Dedifferentiated amniotic fluid mesenchymal stem cell (primary cell): ENCODE data around the gene QRICH1.

Source experiments
- DNase-seq: peaks from one replicate; pipeline ENCODE4 v3.0.0-alpha.2; 2016; ENCODE audit errors: extremely low spot score

Gene QRICH1

GRCh38 chr3:49093853-49094767, at the start of gene QRICH1:
Gene QRICH1, minus strand, starts transcription at chr3:49094071. Its CDS starts 17,054 bp downstream, at chr3:49077017.
- DNase-seq: peak; percentile 99

- no peak for DNase-seq
Observed at GRCh38 chr3:49140080-49140479, 46.2 kb upstream of the QRICH1 start.

DNA sequence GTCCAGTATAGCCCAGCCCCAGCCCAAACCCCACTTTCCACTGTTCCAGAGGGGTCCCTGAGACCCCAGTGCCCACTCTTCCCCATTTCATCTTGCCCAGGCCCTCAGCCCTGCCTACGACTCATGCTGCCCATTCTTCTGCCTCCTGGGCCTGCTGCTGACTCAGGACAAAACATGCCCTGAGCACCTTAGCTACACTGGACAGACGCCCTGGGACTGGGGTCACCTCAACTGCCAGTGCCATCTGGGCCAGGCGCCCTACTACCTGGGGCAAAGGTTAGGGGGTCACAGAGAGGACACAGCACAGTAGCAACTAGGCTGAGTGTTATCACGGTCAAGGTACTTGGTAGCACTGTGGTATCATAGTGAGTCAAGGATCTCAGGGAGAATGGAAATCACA, 41.6 kb upstream of the QRICH1 start:
- DNase-seq: no peak

- DNase-seq: no peak
Observed at GRCh38 chr3:49134471-49135265, 40.8 kb upstream of the QRICH1 start.

DNA sequence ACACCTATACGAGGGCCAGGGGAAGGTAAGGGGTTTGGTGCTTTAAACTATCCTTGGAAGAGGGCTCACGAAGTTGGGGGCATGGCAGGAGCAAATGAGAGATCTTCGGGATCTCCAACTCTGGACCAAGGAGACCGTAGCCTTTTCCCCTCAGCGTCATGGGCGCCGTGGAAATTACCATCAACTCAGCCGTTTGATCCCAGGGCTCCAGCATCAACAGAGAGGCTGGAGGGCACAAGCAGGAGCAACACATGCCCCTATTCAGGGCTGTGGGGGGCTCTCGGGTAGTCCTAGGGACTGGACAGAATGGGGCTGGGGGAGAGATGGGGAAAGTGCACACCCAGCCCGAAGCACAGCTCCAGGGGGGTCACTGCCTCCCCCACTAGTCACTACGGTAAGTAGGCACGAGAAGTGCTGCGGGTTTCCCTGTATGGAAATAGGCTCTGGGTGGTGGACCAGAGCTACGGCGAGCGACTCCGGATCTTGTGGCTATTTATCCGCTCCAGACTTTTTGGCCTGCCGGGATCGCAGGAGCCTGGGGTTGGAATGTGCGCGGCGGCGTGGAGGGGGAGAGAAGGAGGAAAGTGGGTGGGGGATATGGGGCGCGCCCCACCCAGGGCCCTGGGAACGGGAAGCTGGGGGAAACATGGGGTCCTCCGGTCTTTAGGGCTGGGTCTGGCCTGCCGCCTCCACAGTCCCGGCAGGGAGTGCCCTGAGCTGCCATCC, 39.5 kb upstream of the QRICH1 start:
- DNase-seq: peak; percentile 89

GRCh38 chr3:49132437-49133225, 38.8 kb upstream of the QRICH1 start, which contains the start of gene LAMB2:
Gene LAMB2, minus strand, starts transcription at chr3:49133050. Its CDS starts 183 bp downstream, at chr3:49132867.
- DNase-seq: peak; percentile 81

DNA sequence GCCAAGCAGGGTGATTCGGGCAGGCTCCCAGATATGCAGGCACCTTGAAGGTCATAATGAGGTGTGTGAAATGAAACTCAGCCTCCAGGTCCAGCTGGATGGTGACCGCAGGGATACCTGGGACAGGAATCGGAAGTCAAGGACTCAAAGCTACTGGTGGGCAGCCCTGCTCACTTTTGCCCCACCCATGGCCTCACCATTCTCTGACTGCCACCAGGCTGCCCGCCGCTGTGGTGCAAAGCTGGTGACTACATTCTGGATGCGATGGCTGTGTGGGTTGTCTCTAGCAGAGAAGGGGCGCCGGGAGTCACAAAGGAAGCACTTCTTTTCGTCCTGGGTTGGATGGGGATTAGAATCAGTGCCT, 38.2 kb upstream of the QRICH1 start:
- DNase-seq: no peak

DNA sequence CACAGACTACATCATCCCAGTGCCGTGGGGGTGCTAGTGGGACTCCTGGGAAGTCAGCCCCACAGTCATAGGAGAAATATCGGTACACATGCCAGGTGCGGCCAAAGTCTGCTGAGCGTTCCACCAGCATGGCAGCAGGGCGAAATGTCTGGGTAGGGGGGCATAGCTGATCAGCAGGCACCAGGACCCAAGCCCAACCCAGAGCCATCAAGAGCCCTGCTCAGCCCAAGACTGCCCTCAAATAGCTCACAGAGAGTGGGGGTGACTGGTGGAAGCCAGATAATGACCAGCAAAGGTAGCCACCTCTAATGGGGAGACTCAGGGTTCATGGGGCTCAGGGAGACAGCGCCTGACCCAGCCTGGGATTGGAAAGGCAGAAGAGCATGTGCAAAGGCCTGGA, 37.7 kb upstream of the QRICH1 start:
- no peak for DNase-seq

DNA sequence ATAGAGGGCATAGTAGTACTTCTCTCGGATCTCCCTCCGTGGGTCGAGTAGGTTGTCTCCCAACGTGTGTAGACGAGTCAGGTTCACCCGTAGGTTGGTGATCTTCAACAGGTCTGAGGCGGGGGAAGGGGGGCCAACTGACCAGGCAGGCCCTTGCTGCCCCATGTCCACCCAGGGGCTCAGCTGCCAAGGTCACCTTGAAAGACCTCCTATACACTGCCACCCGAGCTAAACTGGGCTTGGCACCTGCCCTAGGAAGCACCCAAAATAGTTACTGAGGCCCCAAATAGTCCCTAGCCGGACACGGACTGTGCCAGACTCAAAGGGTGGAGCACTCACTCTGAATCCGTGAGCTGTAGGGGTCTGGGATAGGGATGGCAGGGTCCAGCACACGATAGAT, 37.2 kb upstream of the QRICH1 start:
- no peak for DNase-seq

GRCh38 chr3:49124991-49125670, 31.3 kb upstream of the QRICH1 start:
- DNase-seq: no peak

DNA sequence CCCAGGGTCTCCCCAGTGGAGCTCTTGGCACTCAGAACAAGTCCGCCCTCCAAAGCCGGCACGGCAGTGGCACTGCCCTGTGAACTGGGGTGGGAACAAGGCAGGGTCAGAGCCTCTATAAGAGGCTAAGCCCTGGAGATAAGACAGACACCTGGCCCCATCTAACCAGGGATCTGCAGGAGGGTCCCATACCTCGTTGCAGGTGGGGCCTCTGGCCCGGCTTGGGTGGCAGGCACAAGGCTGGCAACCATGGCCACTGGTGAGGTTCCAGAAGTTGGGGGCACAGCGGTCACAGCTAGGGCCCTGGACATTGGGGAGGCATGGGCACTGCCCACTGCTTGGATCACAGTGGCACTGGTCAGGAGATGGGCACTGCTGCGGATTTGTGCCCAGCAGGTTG, 30.3 kb upstream of the QRICH1 start:
- no peak for DNase-seq

DNA sequence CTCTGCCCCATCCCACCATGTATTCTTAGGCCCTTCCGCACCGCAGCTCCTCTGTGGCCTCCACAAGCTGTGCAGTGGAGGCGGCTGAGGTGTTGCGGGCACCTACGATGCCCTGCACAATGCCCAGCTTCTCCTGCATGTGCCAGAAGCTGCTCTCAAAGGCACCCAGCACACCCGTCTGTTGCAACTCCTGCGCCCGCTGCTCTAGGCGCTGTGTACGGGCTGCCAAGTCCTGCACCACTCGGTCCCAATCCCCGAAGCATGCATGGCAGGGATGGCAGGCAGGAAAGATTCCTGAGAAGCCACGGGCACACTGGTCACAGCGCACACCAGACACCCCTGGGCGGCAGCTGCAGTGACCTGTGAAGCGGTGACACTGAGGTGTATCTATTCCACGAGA, 29.8 kb upstream of the QRICH1 start:
- no peak for DNase-seq

DNA sequence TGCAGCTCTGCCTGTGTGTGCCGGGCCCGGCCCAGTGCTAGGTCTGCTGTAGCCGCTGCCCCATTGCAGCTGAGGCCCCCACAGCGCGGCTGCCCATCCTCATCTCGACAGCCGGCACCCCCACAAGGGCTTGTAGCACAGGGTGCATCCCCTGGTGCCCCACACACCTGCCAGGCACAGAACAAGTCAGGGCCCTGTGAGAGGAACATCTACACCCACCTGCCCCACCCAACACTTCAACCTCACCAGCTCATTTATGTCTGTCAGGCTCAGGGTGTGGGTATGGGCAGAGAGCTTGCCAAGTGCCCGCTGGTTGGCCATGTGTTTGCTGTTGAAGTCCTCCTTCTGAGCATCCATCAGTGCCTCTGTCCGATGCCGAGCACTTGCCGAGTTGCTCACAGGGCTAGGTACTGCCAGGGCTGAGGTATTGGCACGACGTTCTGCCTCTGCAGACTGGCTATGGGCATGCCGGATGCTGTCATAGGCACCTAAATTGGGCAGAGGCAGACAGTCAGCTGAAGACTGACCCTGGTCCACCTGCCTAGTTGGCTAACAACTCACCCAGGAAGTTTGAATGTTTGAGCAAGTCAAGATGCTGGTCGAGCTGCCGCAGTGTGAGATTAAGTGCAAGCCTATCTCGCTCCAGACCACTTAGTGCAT, 29.1 kb upstream of the QRICH1 start:
- DNase-seq: no peak

DNA sequence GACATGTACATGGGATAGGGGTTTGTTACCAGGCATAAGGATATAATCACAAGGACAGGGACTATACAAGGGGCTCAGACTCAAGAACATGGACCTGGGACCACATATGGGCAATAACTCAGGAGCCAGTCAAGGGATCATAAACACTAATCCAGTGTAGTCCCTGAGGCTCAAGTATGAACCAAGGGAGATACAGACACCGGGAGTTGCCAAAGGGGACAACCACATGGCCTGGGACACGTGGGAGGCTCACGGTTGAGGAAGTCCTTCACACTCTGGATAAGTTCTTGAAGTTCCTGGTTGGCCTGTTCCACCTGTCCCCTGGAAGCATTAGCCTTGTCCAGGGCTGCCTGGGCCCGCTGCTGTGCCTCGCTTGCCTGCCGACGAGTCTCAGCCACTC, 28.6 kb upstream of the QRICH1 start:
- no peak for DNase-seq

- no peak for DNase-seq
Observed at GRCh38 chr3:49122022-49122421, 28.2 kb upstream of the QRICH1 start.

DNA sequence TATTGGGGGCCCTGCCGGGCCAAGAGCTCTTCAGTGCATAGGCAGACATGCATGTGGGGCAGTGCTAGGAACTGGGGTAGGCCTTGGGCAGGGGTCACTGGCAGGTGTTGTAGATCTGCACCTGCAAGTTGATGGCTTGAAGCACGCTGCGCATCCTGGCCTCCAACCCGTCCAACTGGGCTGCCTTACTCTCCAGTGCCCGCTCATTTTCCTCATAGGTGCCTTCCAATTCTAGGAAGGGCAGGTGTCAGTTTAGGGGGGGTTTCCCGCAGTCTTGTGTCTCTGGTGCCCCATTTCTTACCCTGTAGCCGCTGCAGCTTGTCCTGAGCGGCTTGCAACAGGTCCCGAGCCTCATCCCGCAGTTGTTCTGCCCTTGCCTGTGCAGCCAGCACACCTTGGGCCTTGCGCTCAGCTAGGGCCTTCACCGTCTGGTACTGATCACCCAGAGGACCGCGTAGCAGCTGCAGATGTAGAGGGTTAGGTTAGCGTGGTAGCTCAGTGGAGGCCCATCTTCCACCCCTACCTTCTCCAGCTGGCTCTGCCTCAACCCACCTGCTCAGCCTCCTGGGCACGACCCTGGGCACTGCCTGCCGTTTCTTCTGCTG, 27.4 kb upstream of the QRICH1 start:
- DNase-seq: no peak

DNA sequence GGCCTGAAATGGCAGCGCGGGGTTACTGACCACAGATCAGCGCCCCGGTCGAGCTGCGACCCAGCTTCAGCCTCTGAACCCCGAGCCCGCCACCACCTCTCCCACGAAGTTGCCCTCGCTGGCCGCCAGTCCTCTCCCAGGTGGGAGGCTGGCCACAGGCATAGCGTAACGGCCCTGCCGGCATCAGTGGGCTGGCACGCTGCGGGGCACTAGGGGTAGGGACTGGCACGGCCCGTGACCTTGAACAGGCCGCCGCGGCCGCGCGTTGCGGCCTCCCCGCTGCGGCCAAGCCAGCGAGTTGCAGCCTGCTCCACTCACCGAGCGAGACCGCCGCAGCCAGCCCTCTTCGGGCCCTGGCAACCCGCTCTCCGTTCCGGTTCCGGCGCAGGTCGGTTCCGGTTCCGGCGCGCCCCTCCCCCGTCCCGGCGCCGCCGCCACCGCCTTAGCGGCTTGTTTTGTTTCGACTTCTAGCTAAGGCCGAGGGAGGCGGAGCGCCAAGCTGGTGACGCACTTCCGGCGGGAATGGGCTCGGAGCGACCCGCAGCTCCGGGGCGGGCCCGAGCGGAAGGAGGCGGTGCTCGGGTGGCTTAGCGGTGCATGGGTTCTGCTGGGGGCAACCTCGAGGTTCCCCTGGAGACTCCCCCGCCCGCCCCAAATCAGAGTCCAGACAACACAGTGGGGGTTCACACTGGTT, 26.7 kb upstream of the QRICH1 start, which contains the start of gene USP19:
TSS of gene USP19 (minus strand) at position 386 of the 694 bp plus-strand sequence. CDS start 1,678 bp downstream, outside the sequence.
- peak; percentile 89 for DNase-seq

DNA sequence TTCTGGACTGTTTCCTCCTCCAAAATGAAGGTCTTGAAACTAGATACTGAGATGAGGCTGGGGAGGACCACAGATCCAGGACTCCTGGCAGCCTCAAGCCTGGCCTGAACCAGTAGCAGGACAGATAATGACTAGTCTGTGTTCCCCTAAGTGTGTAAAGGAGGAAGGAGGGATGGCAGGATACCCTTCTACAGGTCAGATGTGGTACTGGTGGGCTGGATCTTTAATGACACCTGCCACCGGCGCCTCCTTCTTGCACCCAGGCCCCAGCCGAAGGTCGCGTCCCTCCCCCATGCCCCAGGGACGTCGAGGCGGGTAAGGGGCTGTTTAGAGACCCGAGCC, 26.2 kb upstream of the QRICH1 start:
- DNase-seq: no peak

GRCh38 chr3:49119439-49119838, 25.6 kb upstream of the QRICH1 start:
- DNase-seq: no peak
